Nephron progenitor cell (in vitro differentiated cells): Measurements from ENCODE around the gene FAM171A2.
A peak's percentile ranks its signal among the peaks of the same experiment; 100 is the strongest.
"Not testable (repeated sequence)": the region's sequence is repeated elsewhere in the genome, so short reads cannot be mapped to it uniquely, and the experiment has no call there.

Experiments used
- DNase-seq: peaks from one replicate; pipeline ENCODE4 v3.0.0; 2021
- H3K27ac Mint-ChIP-seq: 2 replicates; pipeline ENCODE4 v1.8.0; 2021; ENCODE audit warnings: mild to moderate bottlenecking, moderate library complexity, mixed read lengths
- H3K27me3 Mint-ChIP-seq: 2 replicates; pipeline ENCODE4 v1.8.0; 2021; ENCODE audit warnings: mild to moderate bottlenecking, low read depth, mixed read lengths; ENCODE audit not compliant: poor library complexity
- H3K36me3 Mint-ChIP-seq: 2 replicates; pipeline ENCODE4 v1.8.0; 2021; ENCODE audit warnings: low read depth, mixed read lengths
- H3K4me1 Mint-ChIP-seq: 2 replicates; pipeline ENCODE4 v1.8.0; 2021; ENCODE audit warnings: mixed read lengths
- H3K4me3 Mint-ChIP-seq: 2 replicates; pipeline ENCODE4 v1.8.0; 2021; ENCODE audit warnings: mild to moderate bottlenecking, moderate library complexity, mixed read lengths
- H3K9me3 Mint-ChIP-seq: 2 replicates; pipeline ENCODE4 v1.8.0; 2021; ENCODE audit warnings: mild to moderate bottlenecking, moderate library complexity, mixed read lengths
- TF ChIP-seq, protein P1 (sequence below): fragments of 200-600 bp; sonication (generic); IDR thresholded peaks from 2 replicates; pipeline ENCODE4 v1.5.0; 2021; ENCODE audit warnings: antibody characterized with exemption

The FAM171A2 gene

GRCh38 chr17:44335968-44336367, 27.7 kb downstream of the FAM171A2 start:
- Mint-ChIP-seq H3K9me3 (no peaks in the 10 kb centered on the region), H3K4me3 (no peak overlapping the region), H3K36me3 (no peaks in the 10 kb centered on the region), H3K4me1 (peaks cover 18% of the 10 kb centered on the region), H3K27me3 (peaks cover 29% of the 10 kb centered on the region), H3K27ac (no peak overlapping the region)
- TF ChIP-seq, protein P1, sequence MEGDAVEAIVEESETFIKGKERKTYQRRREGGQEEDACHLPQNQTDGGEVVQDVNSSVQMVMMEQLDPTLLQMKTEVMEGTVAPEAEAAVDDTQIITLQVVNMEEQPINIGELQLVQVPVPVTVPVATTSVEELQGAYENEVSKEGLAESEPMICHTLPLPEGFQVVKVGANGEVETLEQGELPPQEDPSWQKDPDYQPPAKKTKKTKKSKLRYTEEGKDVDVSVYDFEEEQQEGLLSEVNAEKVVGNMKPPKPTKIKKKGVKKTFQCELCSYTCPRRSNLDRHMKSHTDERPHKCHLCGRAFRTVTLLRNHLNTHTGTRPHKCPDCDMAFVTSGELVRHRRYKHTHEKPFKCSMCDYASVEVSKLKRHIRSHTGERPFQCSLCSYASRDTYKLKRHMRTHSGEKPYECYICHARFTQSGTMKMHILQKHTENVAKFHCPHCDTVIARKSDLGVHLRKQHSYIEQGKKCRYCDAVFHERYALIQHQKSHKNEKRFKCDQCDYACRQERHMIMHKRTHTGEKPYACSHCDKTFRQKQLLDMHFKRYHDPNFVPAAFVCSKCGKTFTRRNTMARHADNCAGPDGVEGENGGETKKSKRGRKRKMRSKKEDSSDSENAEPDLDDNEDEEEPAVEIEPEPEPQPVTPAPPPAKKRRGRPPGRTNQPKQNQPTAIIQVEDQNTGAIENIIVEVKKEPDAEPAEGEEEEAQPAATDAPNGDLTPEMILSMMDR = no peak
- no peak for DNase-seq

DNA sequence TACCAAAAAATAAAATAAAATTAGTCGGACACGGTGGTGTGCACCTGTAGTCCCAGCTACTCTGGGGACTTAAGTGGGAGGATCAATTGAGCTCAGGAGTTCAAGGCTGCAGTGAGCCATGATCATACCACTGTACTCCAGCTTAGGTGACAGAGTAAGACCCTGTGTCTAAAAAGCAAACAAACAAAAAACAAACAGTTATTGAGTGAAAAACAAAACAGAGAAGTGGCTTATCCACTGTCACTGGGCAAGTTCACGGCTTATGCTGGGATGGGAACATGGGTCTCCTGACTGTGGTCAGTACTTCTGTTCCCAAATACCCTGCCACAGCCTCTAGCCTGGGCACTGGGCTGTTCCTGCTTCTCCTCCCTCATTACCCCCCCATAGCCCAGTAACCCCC, 28.1 kb downstream of the FAM171A2 start:
- no peaks in the 10 kb centered on the region for H3K36me3 Mint-ChIP-seq
- TF ChIP-seq, protein P1 = no peak
- H3K4me1 Mint-ChIP-seq = peaks cover 18% of the 10 kb centered on the region
- DNase-seq = no peak
- H3K4me3 Mint-ChIP-seq = no peak overlapping the region
- H3K27ac Mint-ChIP-seq = no peak overlapping the region
- no peaks in the 10 kb centered on the region for H3K9me3 Mint-ChIP-seq
- peaks cover 26% of the 10 kb centered on the region for H3K27me3 Mint-ChIP-seq

GRCh38 chr17:44334727-44335126, 28.9 kb downstream of the FAM171A2 start:
- TF ChIP-seq, protein P1 = no peak
- no peak for DNase-seq
- H3K4me3 Mint-ChIP-seq = no peak overlapping the region
- no peak overlapping the region for H3K27ac Mint-ChIP-seq
- no peaks in the 10 kb centered on the region for H3K36me3 Mint-ChIP-seq
- H3K4me1 Mint-ChIP-seq = peaks cover 18% of the 10 kb centered on the region
- H3K9me3 Mint-ChIP-seq = no peaks in the 10 kb centered on the region
- peaks cover 18% of the 10 kb centered on the region for H3K27me3 Mint-ChIP-seq

- H3K27ac Mint-ChIP-seq = no peak overlapping the region
- H3K4me3 Mint-ChIP-seq = no peak overlapping the region
These were observed 29.3 kb downstream of the FAM171A2 start for GRCh38 chr17:44334315-44334714.

GRCh38 chr17:44333371-44333770, 30.3 kb downstream of the FAM171A2 start:
- no peak overlapping the region for H3K27ac Mint-ChIP-seq
- H3K27me3 Mint-ChIP-seq = peaks cover 20% of the 10 kb centered on the region
- no peak overlapping the region for H3K4me3 Mint-ChIP-seq
- no peaks in the 10 kb centered on the region for H3K36me3 Mint-ChIP-seq
- TF ChIP-seq, protein P1 = no peak
- H3K4me1 Mint-ChIP-seq = peaks cover 16% of the 10 kb centered on the region
- no peaks in the 10 kb centered on the region for H3K9me3 Mint-ChIP-seq
- DNase-seq = no peak

More at GRCh38 chr17:44334315-44334714, 29.3 kb downstream of the FAM171A2 start:
- no peak for DNase-seq
- H3K4me1 Mint-ChIP-seq = peaks cover 18% of the 10 kb centered on the region
- H3K27me3 Mint-ChIP-seq = peaks cover 18% of the 10 kb centered on the region
- H3K9me3 Mint-ChIP-seq = no peaks in the 10 kb centered on the region
- no peaks in the 10 kb centered on the region for H3K36me3 Mint-ChIP-seq
- TF ChIP-seq, protein P1 = no peak

- Mint-ChIP-seq H3K9me3 (no peaks in the 10 kb centered on the region), H3K27ac (no peak overlapping the region), H3K4me1 (peaks cover 5% of the 10 kb centered on the region), H3K36me3 (no peaks in the 10 kb centered on the region), H3K27me3 (peaks cover 19% of the 10 kb centered on the region), H3K4me3 (no peak overlapping the region)
- TF ChIP-seq, protein P1 = peak; percentile 80
- DNase-seq = peak; percentile 77
These were observed 32.3 kb downstream of the FAM171A2 start for GRCh38 chr17:44331249-44331760.

DNA sequence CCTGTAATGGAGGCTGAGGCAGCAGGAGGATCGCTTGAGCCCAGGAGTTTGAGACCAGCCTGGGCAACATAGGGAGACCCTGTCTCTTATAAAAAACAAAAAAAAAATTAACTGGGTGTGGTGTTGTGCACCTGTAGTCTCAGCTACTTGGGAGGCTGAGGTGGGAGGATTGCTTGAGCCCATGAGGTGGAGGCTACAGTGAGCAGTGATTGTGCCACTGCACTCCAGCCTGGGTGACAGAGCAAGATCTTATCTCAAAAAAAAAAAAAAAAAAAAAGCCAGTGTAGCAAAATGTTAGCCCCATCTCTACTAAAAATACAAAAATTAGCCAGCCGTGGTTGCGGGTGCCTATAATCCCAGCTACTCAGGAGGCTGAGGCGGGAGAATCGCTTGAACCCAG, 33.4 kb downstream of the FAM171A2 start:
- DNase-seq, H3K36me3 Mint-ChIP-seq, H3K4me3 Mint-ChIP-seq, H3K9me3 Mint-ChIP-seq, H3K4me1 Mint-ChIP-seq, H3K27ac Mint-ChIP-seq: not testable (repeated sequence)
- H3K27me3 Mint-ChIP-seq = peaks cover 25% of the 10 kb centered on the region

GRCh38 chr17:44329516-44329915, 34.1 kb downstream of the FAM171A2 start:
- not testable (repeated sequence) for H3K4me1 Mint-ChIP-seq, H3K4me3 Mint-ChIP-seq, H3K27ac Mint-ChIP-seq, DNase-seq, H3K36me3 Mint-ChIP-seq, H3K9me3 Mint-ChIP-seq
- H3K27me3 Mint-ChIP-seq = peaks cover 25% of the 10 kb centered on the region
